ENCODE data around the gene SERPINI1.

Gene SERPINI1
- 3.1 to 3.3 (median 3.3) reads per million in 3 donors for total RNA-seq

- no peaks in the 10 kb centered on the region for H3K36me3 ChIP-seq (ENCODE audit: control insufficient read depth, insufficient read depth, low read length)
- no peaks in the 10 kb centered on the region for H3K27me3 ChIP-seq (replicated peaks; ENCODE audit: control insufficient read depth, insufficient read depth, low read length, poor library complexity, severe bottlenecking)
- DNase-seq = peak; percentile 54 to 74 (median 66)
- peaks cover 5% of the 10 kb centered on the region for H3K4me1 ChIP-seq (ENCODE audit: control insufficient read depth, insufficient read depth, low read length, poor library complexity, severe bottlenecking)
- no peaks in the 10 kb centered on the region for H3K9me3 ChIP-seq (ENCODE audit: control insufficient read depth, low read length)
- H3K4me3 ChIP-seq (ENCODE audit: insufficient read depth, low read depth, low read length, poor library complexity, severe bottlenecking) = peak within 1 kb of the TSS; percentile 96
- peak within 1 kb of the TSS; percentile 79 for H3K27ac ChIP-seq (ENCODE audit: insufficient read depth, low read length, poor library complexity, severe bottlenecking)
These were observed at the start of gene SERPINI1 for GRCh38 chr3:167735233-167736138. Gene SERPINI1 (plus strand): TSS chr3:167735721. CDS start chr3:167789129, 53,408 bp downstream.

- Histone ChIP-seq H3K4me3 (ENCODE audit: insufficient read depth, low read depth, low read length, poor library complexity, severe bottlenecking) (no peak overlapping the region), H3K36me3 (ENCODE audit: control insufficient read depth, insufficient read depth, low read length) (peaks cover 40% of the 10 kb centered on the region), H3K4me1 (ENCODE audit: control insufficient read depth, insufficient read depth, low read length, poor library complexity, severe bottlenecking) (peaks cover 13% of the 10 kb centered on the region), H3K27ac (ENCODE audit: insufficient read depth, low read length, poor library complexity, severe bottlenecking) (no peak overlapping the region), H3K9me3 (ENCODE audit: control insufficient read depth, low read length) (no peaks in the 10 kb centered on the region), H3K27me3 (replicated peaks; ENCODE audit: control insufficient read depth, insufficient read depth, low read length, poor library complexity, severe bottlenecking) (no peaks in the 10 kb centered on the region)
- no peak for DNase-seq
These were observed 44.2 kb upstream of the SERPINI1 start for GRCh38 chr3:167691366-167691765.

- DNase-seq = no peak
- Histone ChIP-seq H3K4me3 (ENCODE audit: insufficient read depth, low read depth, low read length, poor library complexity, severe bottlenecking) (no peak overlapping the region), H3K27ac (ENCODE audit: insufficient read depth, low read length, poor library complexity, severe bottlenecking) (no peak overlapping the region), H3K27me3 (replicated peaks; ENCODE audit: control insufficient read depth, insufficient read depth, low read length, poor library complexity, severe bottlenecking) (no peaks in the 10 kb centered on the region), H3K36me3 (ENCODE audit: control insufficient read depth, insufficient read depth, low read length) (peaks cover 34% of the 10 kb centered on the region), H3K4me1 (ENCODE audit: control insufficient read depth, insufficient read depth, low read length, poor library complexity, severe bottlenecking) (peaks cover 13% of the 10 kb centered on the region), H3K9me3 (ENCODE audit: control insufficient read depth, low read length) (no peaks in the 10 kb centered on the region)
These were observed 41.4 kb upstream of the SERPINI1 start for GRCh38 chr3:167694121-167694520.

- H3K4me3 ChIP-seq (ENCODE audit: insufficient read depth, low read depth, low read length, poor library complexity, severe bottlenecking) = no peak overlapping the region
- H3K36me3 ChIP-seq (ENCODE audit: control insufficient read depth, insufficient read depth, low read length) = peaks cover 34% of the 10 kb centered on the region
- no peak overlapping the region for H3K27ac ChIP-seq (ENCODE audit: insufficient read depth, low read length, poor library complexity, severe bottlenecking)
- no peaks in the 10 kb centered on the region for H3K9me3 ChIP-seq (ENCODE audit: control insufficient read depth, low read length)
- no peak for DNase-seq
- H3K27me3 ChIP-seq (replicated peaks; ENCODE audit: control insufficient read depth, insufficient read depth, low read length, poor library complexity, severe bottlenecking) = no peaks in the 10 kb centered on the region
- no peaks in the 10 kb centered on the region for H3K4me1 ChIP-seq (ENCODE audit: control insufficient read depth, insufficient read depth, low read length, poor library complexity, severe bottlenecking)
These were observed 35.5 kb upstream of the SERPINI1 start for GRCh38 chr3:167700046-167700445.

- no peak overlapping the region for H3K4me3 ChIP-seq (ENCODE audit: insufficient read depth, low read depth, low read length, poor library complexity, severe bottlenecking)
These were observed 34.6 kb upstream of the SERPINI1 start for GRCh38 chr3:167700926-167701325.

GRCh38 chr3:167705840-167706239, 29.7 kb upstream of the SERPINI1 start:
- Histone ChIP-seq H3K36me3 (ENCODE audit: control insufficient read depth, insufficient read depth, low read length) (peaks cover 36% of the 10 kb centered on the region), H3K9me3 (ENCODE audit: control insufficient read depth, low read length) (no peaks in the 10 kb centered on the region)

More at GRCh38 chr3:167700926-167701325, 34.6 kb upstream of the SERPINI1 start:
- no peak overlapping the region for H3K27ac ChIP-seq (ENCODE audit: insufficient read depth, low read length, poor library complexity, severe bottlenecking)
- no peaks in the 10 kb centered on the region for H3K4me1 ChIP-seq (ENCODE audit: control insufficient read depth, insufficient read depth, low read length, poor library complexity, severe bottlenecking)
- H3K27me3 ChIP-seq (replicated peaks; ENCODE audit: control insufficient read depth, insufficient read depth, low read length, poor library complexity, severe bottlenecking) = no peaks in the 10 kb centered on the region
- H3K36me3 ChIP-seq (ENCODE audit: control insufficient read depth, insufficient read depth, low read length) = peaks cover 25% of the 10 kb centered on the region
- DNase-seq = no peak
- H3K9me3 ChIP-seq (ENCODE audit: control insufficient read depth, low read length) = no peaks in the 10 kb centered on the region

GRCh38 chr3:167709690-167710089, 25.8 kb upstream of the SERPINI1 start:
- Histone ChIP-seq H3K27ac (ENCODE audit: insufficient read depth, low read length, poor library complexity, severe bottlenecking) (no peak overlapping the region), H3K9me3 (ENCODE audit: control insufficient read depth, low read length) (no peaks in the 10 kb centered on the region), H3K36me3 (ENCODE audit: control insufficient read depth, insufficient read depth, low read length) (peaks cover 27% of the 10 kb centered on the region), H3K4me3 (ENCODE audit: insufficient read depth, low read depth, low read length, poor library complexity, severe bottlenecking) (no peak overlapping the region), H3K4me1 (ENCODE audit: control insufficient read depth, insufficient read depth, low read length, poor library complexity, severe bottlenecking) (no peaks in the 10 kb centered on the region), H3K27me3 (replicated peaks; ENCODE audit: control insufficient read depth, insufficient read depth, low read length, poor library complexity, severe bottlenecking) (no peaks in the 10 kb centered on the region)
- DNase-seq = no peak

More at GRCh38 chr3:167705840-167706239, 29.7 kb upstream of the SERPINI1 start:
- Histone ChIP-seq H3K27me3 (replicated peaks; ENCODE audit: control insufficient read depth, insufficient read depth, low read length, poor library complexity, severe bottlenecking) (no peaks in the 10 kb centered on the region), H3K4me3 (ENCODE audit: insufficient read depth, low read depth, low read length, poor library complexity, severe bottlenecking) (no peak overlapping the region), H3K27ac (ENCODE audit: insufficient read depth, low read length, poor library complexity, severe bottlenecking) (no peak overlapping the region), H3K4me1 (ENCODE audit: control insufficient read depth, insufficient read depth, low read length, poor library complexity, severe bottlenecking) (no peaks in the 10 kb centered on the region)
- DNase-seq = no peak

- DNase-seq = no peak
- no peak overlapping the region for H3K4me3 ChIP-seq (ENCODE audit: insufficient read depth, low read depth, low read length, poor library complexity, severe bottlenecking)
- no peak overlapping the region for H3K27ac ChIP-seq (ENCODE audit: insufficient read depth, low read length, poor library complexity, severe bottlenecking)
- H3K4me1 ChIP-seq (ENCODE audit: control insufficient read depth, insufficient read depth, low read length, poor library complexity, severe bottlenecking) = no peaks in the 10 kb centered on the region
- H3K27me3 ChIP-seq (replicated peaks; ENCODE audit: control insufficient read depth, insufficient read depth, low read length, poor library complexity, severe bottlenecking) = no peaks in the 10 kb centered on the region
- H3K9me3 ChIP-seq (ENCODE audit: control insufficient read depth, low read length) = no peaks in the 10 kb centered on the region
- peaks cover 27% of the 10 kb centered on the region for H3K36me3 ChIP-seq (ENCODE audit: control insufficient read depth, insufficient read depth, low read length)
These were observed 25.0 kb upstream of the SERPINI1 start for GRCh38 chr3:167710552-167710951.

- DNase-seq = no peak
- Histone ChIP-seq H3K4me3 (ENCODE audit: insufficient read depth, low read depth, low read length, poor library complexity, severe bottlenecking) (no peak overlapping the region), H3K9me3 (ENCODE audit: control insufficient read depth, low read length) (no peaks in the 10 kb centered on the region), H3K36me3 (ENCODE audit: control insufficient read depth, insufficient read depth, low read length) (peaks cover 31% of the 10 kb centered on the region), H3K27ac (ENCODE audit: insufficient read depth, low read length, poor library complexity, severe bottlenecking) (no peak overlapping the region), H3K27me3 (replicated peaks; ENCODE audit: control insufficient read depth, insufficient read depth, low read length, poor library complexity, severe bottlenecking) (no peaks in the 10 kb centered on the region), H3K4me1 (ENCODE audit: control insufficient read depth, insufficient read depth, low read length, poor library complexity, severe bottlenecking) (no peaks in the 10 kb centered on the region)
These were observed 24.1 kb upstream of the SERPINI1 start for GRCh38 chr3:167711439-167711838.

GRCh38 chr3:167712445-167712844, 23.1 kb upstream of the SERPINI1 start:
- H3K27ac ChIP-seq (ENCODE audit: insufficient read depth, low read length, poor library complexity, severe bottlenecking) = no peak overlapping the region
- H3K36me3 ChIP-seq (ENCODE audit: control insufficient read depth, insufficient read depth, low read length) = peaks cover 26% of the 10 kb centered on the region
- H3K4me1 ChIP-seq (ENCODE audit: control insufficient read depth, insufficient read depth, low read length, poor library complexity, severe bottlenecking) = no peaks in the 10 kb centered on the region
- no peaks in the 10 kb centered on the region for H3K9me3 ChIP-seq (ENCODE audit: control insufficient read depth, low read length)
- H3K27me3 ChIP-seq (replicated peaks; ENCODE audit: control insufficient read depth, insufficient read depth, low read length, poor library complexity, severe bottlenecking) = no peaks in the 10 kb centered on the region
- H3K4me3 ChIP-seq (ENCODE audit: insufficient read depth, low read depth, low read length, poor library complexity, severe bottlenecking) = no peak overlapping the region
- no peak for DNase-seq
